HEK293T (cell line): ENCODE measurements around the gene TSPAN17.

Experiments used
- CTCF ChIA-PET: fragments of 350-600 bp; formaldehyde crosslinking; extraction: SDS; loops from one replicate; lab custom pipeline; 2021; ENCODE audit warnings: antibody characterized with exemption, inconsistent platforms; lab: Yijun Ruan, JAX
- POLR2A ChIA-PET: fragments of 350-600 bp; formaldehyde crosslinking; extraction: SDS; loops from one replicate; lab custom pipeline; 2020; ENCODE audit warnings: antibody characterized with exemption, inconsistent platforms; lab: Yijun Ruan, JAX
- DNase-seq: peaks from one replicate; pipeline ENCODE4 v3.0.0; 2012; ENCODE audit warnings: mixed read lengths; ENCODE audit errors: extremely low spot score
- ARNT ChIP-seq: fragments of 450-650 bp; IDR thresholded peaks from 2 replicates; pipeline ENCODE4 v1.6.1; 2017; ENCODE audit warnings: mild to moderate bottlenecking
- BHLHE40 ChIP-seq: fragments of 450-650 bp; IDR thresholded peaks from 2 replicates; pipeline ENCODE4 v1.6.1; 2016; ENCODE audit warnings: mild to moderate bottlenecking, moderate library complexity, borderline replicate concordance
- CTBP1 ChIP-seq: fragments of 450-650 bp; IDR thresholded peaks from 2 replicates; pipeline ENCODE4 v1.6.1; 2016; ENCODE audit warnings: borderline replicate concordance
- ELF4 ChIP-seq: fragments of 450-650 bp; IDR thresholded peaks from 2 replicates; pipeline ENCODE4 v1.6.1; 2017; ENCODE audit warnings: antibody characterized with exemption
- FOXA1 ChIP-seq: fragments of 450-650 bp; IDR thresholded peaks from 2 replicates; pipeline ENCODE4 v1.6.1; 2016; ENCODE audit warnings: mild to moderate bottlenecking
- FOXK2 ChIP-seq: fragments of 450-650 bp; IDR thresholded peaks from 2 replicates; pipeline ENCODE4 v1.6.1; 2016; ENCODE audit warnings: mild to moderate bottlenecking
- FOXM1 ChIP-seq: fragments of 450-650 bp; IDR thresholded peaks from 2 replicates; pipeline ENCODE4 v1.6.1; 2017; ENCODE audit warnings: mild to moderate bottlenecking, borderline replicate concordance
- HDGF ChIP-seq: fragments of 450-650 bp; IDR thresholded peaks from 2 replicates; pipeline ENCODE4 v1.6.1; 2017; ENCODE audit warnings: antibody characterized with exemption, borderline replicate concordance
- L3MBTL2 ChIP-seq: fragments of 450-650 bp; conservative IDR thresholded peaks from 2 replicates; pipeline ENCODE4 v1.6.1; 2016; ENCODE audit warnings: mild to moderate bottlenecking
- LEF1 ChIP-seq: fragments of 450-650 bp; IDR thresholded peaks from 2 replicates; pipeline ENCODE4 v1.6.1; 2017; ENCODE audit warnings: mild to moderate bottlenecking, borderline replicate concordance
- NFRKB ChIP-seq: fragments of 450-650 bp; IDR thresholded peaks from 2 replicates; pipeline ENCODE4 v1.6.1; 2016; ENCODE audit warnings: mild to moderate bottlenecking, moderate library complexity
- PKNOX1 ChIP-seq: fragments of 450-650 bp; IDR thresholded peaks from 2 replicates; pipeline ENCODE4 v1.6.1; 2016
- SP1 ChIP-seq: fragments of 450-650 bp; IDR thresholded peaks from 2 replicates; pipeline ENCODE4 v1.6.1; 2017
- SUZ12 ChIP-seq: fragments of 450-650 bp; IDR thresholded peaks from 2 replicates; pipeline ENCODE4 v1.6.1; 2016; ENCODE audit warnings: mild to moderate bottlenecking
- TARDBP ChIP-seq: fragments of 450-650 bp; IDR thresholded peaks from 2 replicates; pipeline ENCODE4 v1.6.1; 2016
- ZNF384 ChIP-seq: fragments of 450-650 bp; IDR thresholded peaks from 2 replicates; pipeline ENCODE4 v1.6.1; 2016

Gene TSPAN17

DNA sequence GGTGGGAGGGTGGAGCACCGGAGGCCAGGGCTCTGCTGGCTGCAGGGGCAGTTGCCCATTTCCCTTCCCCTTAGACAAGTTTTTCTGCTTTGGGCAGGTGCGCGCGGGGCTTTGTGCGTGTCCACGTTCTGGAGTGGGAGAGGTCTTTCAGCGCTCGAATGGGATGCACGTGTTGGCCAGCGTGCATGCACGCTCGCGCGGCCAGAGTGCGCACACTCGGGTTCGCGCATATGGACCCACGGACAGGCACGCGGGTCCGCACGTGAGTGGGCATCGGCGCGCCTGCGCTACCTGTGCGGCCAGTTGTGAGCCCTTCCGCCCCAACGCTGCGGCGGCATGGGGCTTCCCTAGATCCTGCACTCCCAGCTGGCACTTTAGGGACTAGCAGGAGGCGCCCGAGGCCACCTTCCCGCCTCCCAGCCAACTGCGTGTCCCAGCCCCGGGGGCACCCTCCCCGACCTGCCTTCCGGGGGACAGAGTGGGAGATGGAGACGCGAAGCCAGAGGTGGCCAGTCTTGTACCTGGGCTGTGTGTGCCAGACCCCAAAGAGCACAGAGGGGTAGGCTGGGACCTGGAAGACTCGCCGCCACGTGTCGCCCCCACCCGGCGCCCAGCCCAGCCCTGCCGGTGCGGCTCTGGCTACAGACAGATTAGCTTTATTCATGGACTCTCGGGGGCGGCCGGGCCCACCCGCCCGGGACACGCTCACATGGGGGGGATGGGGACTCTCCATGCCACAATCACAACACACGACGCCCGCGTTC lies 27.5 kb upstream of the TSPAN17 start:
- no peak for DNase-seq
- TF ChIP-seq ZNF384 = no peak
- ChIA-PET CTCF (no interaction called here), POLR2A (no interaction called here)

GRCh38 chr5:176620333-176620981 lies 26.8 kb upstream of the TSPAN17 start:
- no peak for DNase-seq
- ChIA-PET POLR2A (interaction anchor here (1.9 kb wide), 1 partner anchor 27 kb away, joined by 7 read pairs; the partner anchor contains the start of gene TSPAN17), CTCF (no interaction called here)
- TF ChIP-seq ELF4 = no peak
- TF ChIP-seq BHLHE40 = no peak

DNA sequence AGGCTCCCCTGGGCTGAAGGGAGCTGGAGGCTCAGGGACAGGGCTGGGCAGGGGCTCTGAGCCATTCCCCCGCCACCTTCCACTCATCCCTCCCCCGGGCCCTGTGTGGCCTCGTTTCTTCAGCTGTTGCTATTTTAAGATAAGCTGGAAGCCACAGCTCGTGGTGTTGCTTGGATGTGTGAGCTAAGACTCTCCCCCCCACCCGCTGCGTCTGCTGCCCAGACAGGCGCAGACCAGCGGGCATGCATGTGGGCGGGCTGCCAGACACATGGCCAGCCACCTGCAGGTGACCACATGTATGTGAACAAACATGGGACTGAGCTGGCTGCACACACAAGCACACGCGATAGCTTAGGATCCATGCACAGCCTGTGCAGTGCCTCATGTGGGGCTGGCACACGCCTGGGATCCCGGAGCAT lies 25.6 kb upstream of the TSPAN17 start:
- no peak for TF ChIP-seq L3MBTL2
- no peak for TF ChIP-seq CTBP1
- no peak for TF ChIP-seq PKNOX1
- TF ChIP-seq ELF4 = no peak
- no peak for TF ChIP-seq NFRKB
- POLR2A ChIA-PET = interaction anchor here (1.5 to 1.9 kb wide), 2 partner anchors 9 to 26 kb away, joined by 7 to 8 read pairs; partner anchors contain the start of genes EIF4E1B, SNCB and TSPAN17
- DNase-seq = no peak
- CTCF ChIA-PET = no interaction called here

DNA sequence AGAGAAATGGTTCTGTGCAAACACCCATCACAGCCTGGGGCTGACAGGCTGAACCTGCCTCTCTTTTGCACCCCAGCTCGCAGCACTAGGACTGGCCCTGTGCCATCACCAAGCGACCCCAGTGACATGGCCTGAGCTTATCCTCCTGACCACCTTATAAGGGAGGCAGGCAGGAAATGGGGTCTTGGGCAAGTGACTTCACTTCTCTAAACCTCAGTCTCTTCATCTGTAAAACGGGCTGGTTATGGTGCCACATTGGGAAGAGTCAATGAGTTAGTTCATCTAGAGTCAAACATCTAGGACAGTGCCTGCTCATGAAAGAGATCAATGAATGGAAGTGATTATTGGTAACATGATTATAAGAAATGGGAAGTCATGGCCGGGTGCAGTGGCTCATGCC lies 23.1 kb upstream of the TSPAN17 start:
- ChIA-PET POLR2A (no interaction called here), CTCF (no interaction called here)

GRCh38 chr5:176624938-176625337 lies 22.3 kb upstream of the TSPAN17 start:
- DNase-seq = no peak
- POLR2A ChIA-PET = no interaction called here
- CTCF ChIA-PET = interaction anchor here (0.6 kb wide), 1 partner anchor 15 kb away, joined by 3 read pairs; no protein-coding TSS in a partner anchor
- no peak for TF ChIP-seq BHLHE40
- no peak for TF ChIP-seq FOXM1
- TF ChIP-seq TARDBP = no peak
- no peak for TF ChIP-seq CTBP1
- no peak for TF ChIP-seq ZNF384
- no peak for TF ChIP-seq NFRKB
- TF ChIP-seq PKNOX1 = no peak
- no peak for TF ChIP-seq SUZ12
- no peak for TF ChIP-seq ELF4
- TF ChIP-seq ARNT = no peak
- no peak for TF ChIP-seq L3MBTL2
- no peak for TF ChIP-seq LEF1
- TF ChIP-seq HDGF = no peak
- TF ChIP-seq FOXK2 = no peak

More for the DNA sequence above, 23.1 kb upstream of the TSPAN17 start:
- TF ChIP-seq ELF4 (no peak), BHLHE40 (no peak), ZNF384 (no peak), FOXK2 (no peak), PKNOX1 (no peak), CTBP1 (no peak), ARNT (no peak), TARDBP (no peak), SP1 (no peak), FOXA1 (no peak), NFRKB (no peak)
- no peak for DNase-seq

- TF ChIP-seq ARNT (no peak), FOXM1 (no peak), HDGF (no peak), NFRKB (no peak), TARDBP (no peak), FOXA1 (no peak), CTBP1 (no peak), LEF1 (no peak), ZNF384 (no peak), FOXK2 (no peak), SUZ12 (no peak), PKNOX1 (no peak), BHLHE40 (no peak), SP1 (no peak), L3MBTL2 (no peak), ELF4 (no peak)
- DNase-seq = no peak
- ChIA-PET POLR2A (interaction anchor here (1.5 kb wide), 1 partner anchor 22 kb away, joined by 3 read pairs; the partner anchor contains the start of gene TSPAN17), CTCF (interaction anchor here (0.6 kb wide), 1 partner anchor 15 kb away, joined by 3 read pairs; no protein-coding TSS in a partner anchor)
Measured at GRCh38 chr5:176625512-176625911, 21.8 kb upstream of the TSPAN17 start.
